Measurements from ENCODE around the gene SLAMF9. TPM values are rescaled to one million over a fixed set of nuclear protein-coding genes. Genes with fewer than 3 reads are reported as not detected.

SLAMF9 gene
- total and polyA plus RNA-seq, 2 of the 8 experiments (the other 6 are each of a cell fraction or from before 2014, with no cell fraction given), result not detected

DNA sequence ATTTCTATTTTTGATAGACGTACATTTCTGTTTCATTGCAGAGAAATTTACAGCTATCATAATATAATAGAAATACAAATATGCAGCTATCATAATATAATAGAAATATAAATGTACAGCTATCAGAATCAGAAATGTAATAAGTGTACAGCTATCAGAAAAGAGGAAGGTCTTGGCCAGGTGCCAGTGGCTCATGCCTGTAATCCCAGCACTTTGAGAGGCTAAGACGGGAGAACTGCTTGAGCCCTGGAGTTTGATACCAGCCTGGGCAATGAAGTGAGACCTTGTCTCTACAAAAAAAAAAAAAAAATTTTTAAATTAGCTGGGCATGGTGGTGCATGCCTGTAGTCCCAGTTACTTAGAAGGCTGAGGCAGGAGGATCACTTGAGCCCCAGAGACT, 39.9 kb upstream of the SLAMF9 start:
- Histone ChIP-seq H3K4me1 (replicated peaks in 1 of 4; ENCODE audit: control insufficient read depth in 3 of 4, insufficient read depth in 4 of 4, low read length in 3 of 4) (no peaks in the 10 kb centered on the region), H2BK15ac (ENCODE audit: low read length) (no peak overlapping the region), H2BK120ac (replicated peaks; ENCODE audit: low read depth, low read length) (no peak overlapping the region), H3K4me3 (ENCODE audit: extremely low read depth in 1 of 4, insufficient read depth in 2 of 4, low read depth in 3 of 4, low read length in 4 of 4) (no peak overlapping the region), H3K27ac (ENCODE audit: low read depth, low read length) (no peak overlapping the region), H3K79me1 (ENCODE audit: low read depth, low read length) (no peaks in the 10 kb centered on the region), H3K23ac (ENCODE audit: insufficient read length) (no peak overlapping the region), H3K9ac (replicated peaks in 1 of 4; ENCODE audit: extremely low read depth in 1 of 4, low read depth in 3 of 4, low read length in 3 of 4) (no peak overlapping the region), H3K14ac (ENCODE audit: insufficient read length) (no peak overlapping the region), H3K56ac (replicated peaks; ENCODE audit: insufficient read length, low read depth, low read length) (no peak overlapping the region), H3K79me2 (ENCODE audit: control insufficient read depth in 1 of 2, insufficient read depth in 2 of 2, low read length in 2 of 2) (no peaks in the 10 kb centered on the region), H3K18ac (ENCODE audit: extremely low read depth, low read length) (no peak overlapping the region), H2AK5ac (ENCODE audit: low read depth, low read length) (no peak overlapping the region), H4K20me1 (replicated peaks in 1 of 2; ENCODE audit: control insufficient read depth in 1 of 2, insufficient read depth in 2 of 2, low read length in 2 of 2) (no peaks in the 10 kb centered on the region), H3K27me3 (replicated peaks in 1 of 4; ENCODE audit: control insufficient read depth in 3 of 4, extremely low read depth in 1 of 4, insufficient read depth in 3 of 4, low read length in 3 of 4) (no peaks in the 10 kb centered on the region), H2BK12ac (ENCODE audit: low read depth, low read length) (no peak overlapping the region), H4K8ac (ENCODE audit: extremely low read depth, insufficient read depth, low read length) (no peak overlapping the region), H3K36me3 (ENCODE audit: control insufficient read depth in 2 of 4, insufficient read depth in 4 of 4, low read length in 3 of 4) (no peaks in the 10 kb centered on the region), H3K4ac (replicated peaks; ENCODE audit: insufficient read length, low read depth, low read length) (no peak overlapping the region), H4K91ac (replicated peaks; ENCODE audit: insufficient read length, low read length) (no peak overlapping the region), H3K4me2 (ENCODE audit: insufficient read depth in 1 of 2, low read depth in 2 of 2, low read length in 2 of 2) (no peak overlapping the region), H2BK5ac (ENCODE audit: low read depth, low read length) (no peak overlapping the region), H2BK20ac (ENCODE audit: low read length) (no peak overlapping the region), H4K5ac (ENCODE audit: insufficient read length, low read depth, low read length) (no peak overlapping the region), H3K23me2 (ENCODE audit: low read depth, low read length) (no peaks in the 10 kb centered on the region), H3K9me3 (ENCODE audit: insufficient read depth in 2 of 2, low read depth in 1 of 2, low read length in 1 of 2) (no peaks in the 10 kb centered on the region), H2AFZ (ENCODE audit: low read length) (no peak overlapping the region)
- DNase-seq (ENCODE audit: low read depth in 1 of 2, low spot score in 2 of 2) (no peak), FAIRE-seq (no peak)
- POLR2A ChIA-PET (ENCODE audit: partially characterized antibody), result no interaction called here
- 87% methylated on average over 2 of the region's 2 CpGs; no CpG with 5 or more reads in 1 of the 2 experiments for WGBS, 2 experiments (ENCODE audit: extremely low coverage in 1 of 2, insufficient coverage in 1 of 2, insufficient read length in 1 of 2, insufficient replicate concordance in 2 of 2, low coverage in 1 of 2, low lambda C conversion rate in 2 of 2, missing lambda C conversion rate in 1 of 2)
- no peak for TF ChIP-seq SUZ12 (IDR thresholded peaks at IDR 0.05; ENCODE audit: low read length)
- TF ChIP-seq ZNF274 (IDR thresholded peaks at IDR 0.05; ENCODE audit: borderline replicate concordance, extremely low read depth, low read length), result no peak
- no peak for TF ChIP-seq SRF (IDR thresholded peaks at IDR 0.05; ENCODE audit: low read depth, low read length)
- no peak for TF ChIP-seq SP1 (IDR thresholded peaks at IDR 0.05; ENCODE audit: low read depth, low read length)
- no peak for TF ChIP-seq YY1 (IDR thresholded peaks at IDR 0.05; ENCODE audit: low read depth, low read length)
- CTCF ChIA-PET (ENCODE audit: partially characterized antibody), result interaction anchor here (1.1 to 8.9 kb wide), 2 partner anchors 11 to 15 kb away, joined by 3 to 98 read pairs; no protein-coding TSS in a partner anchor

Data from H1 (cell line).